ENCODE measurements around the gene PTGER1. TPM values are rescaled to one million over a fixed set of nuclear protein-coding genes. Genes with fewer than 3 reads are reported as not detected.

Gene PTGER1
- total and polyA plus RNA-seq, 2 of the 13 experiments (the other 11 are each of a cell fraction or from before 2014, with no cell fraction given), result 0.13 TPM; not detected in 1

DNA sequence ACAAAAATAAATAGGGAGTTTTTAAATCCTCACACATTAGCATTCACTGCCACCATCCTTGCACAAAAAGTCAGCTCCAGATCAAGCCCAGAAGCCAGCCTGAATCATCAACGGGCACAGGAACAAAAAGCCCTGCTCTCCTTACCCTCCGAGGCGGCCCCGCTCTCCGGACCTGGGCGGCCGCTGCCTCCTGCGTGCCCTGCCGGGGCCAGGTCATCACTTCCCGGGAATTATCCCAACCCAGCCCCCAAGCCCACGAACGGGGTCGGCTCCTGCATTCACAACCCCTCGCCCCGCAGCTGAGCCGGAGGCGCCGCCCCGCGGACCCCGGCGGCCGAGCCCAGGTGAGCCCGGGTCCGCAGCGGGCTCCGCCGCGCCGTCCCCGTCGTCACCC, 42.3 kb upstream of the PTGER1 start (continued):
- TF ChIP-seq ZFYVE20 (CRISPR knock-in tag; IDR thresholded peaks at IDR 0.05; ENCODE audit: borderline replicate concordance, low read depth) (no peak), MIER2 (CRISPR knock-in tag; IDR thresholded peaks at IDR 0.05) (no peak), EEA1 (CRISPR knock-in tag; IDR thresholded peaks at IDR 0.05; ENCODE audit: borderline replicate concordance) (no peak), NFRKB (IDR thresholded peaks at IDR 0.05) (no peak), ZBTB1 (CRISPR knock-in tag; IDR thresholded peaks at IDR 0.05; ENCODE audit: borderline replicate concordance) (no peak), RORA (CRISPR knock-in tag; IDR thresholded peaks at IDR 0.05) (no peak), KLF13 (CRISPR knock-in tag; IDR thresholded peaks at IDR 0.05) (no peak), SKI (IDR thresholded peaks at IDR 0.05; ENCODE audit: partially characterized antibody) (no peak), ISL2 (CRISPR knock-in tag; IDR thresholded peaks at IDR 0.05) (no peak), ZNF510 (CRISPR knock-in tag; IDR thresholded peaks at IDR 0.05; ENCODE audit: low read depth) (no peak)
- TF ChIP-seq, protein P1, sequence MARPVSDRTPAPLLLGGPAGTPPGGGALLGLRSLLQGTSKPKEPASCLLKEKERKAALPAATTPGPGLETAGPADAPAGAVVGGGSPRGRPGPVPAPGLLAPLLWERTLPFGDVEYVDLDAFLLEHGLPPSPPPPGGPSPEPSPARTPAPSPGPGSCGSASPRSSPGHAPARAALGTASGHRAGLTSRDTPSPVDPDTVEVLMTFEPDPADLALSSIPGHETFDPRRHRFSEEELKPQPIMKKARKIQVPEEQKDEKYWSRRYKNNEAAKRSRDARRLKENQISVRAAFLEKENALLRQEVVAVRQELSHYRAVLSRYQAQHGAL (CRISPR knock-in tag; IDR thresholded peaks at IDR 0.05; ENCODE audit: not compliant biosample characterization), result no peak
- TF ChIP-seq, protein P2, sequence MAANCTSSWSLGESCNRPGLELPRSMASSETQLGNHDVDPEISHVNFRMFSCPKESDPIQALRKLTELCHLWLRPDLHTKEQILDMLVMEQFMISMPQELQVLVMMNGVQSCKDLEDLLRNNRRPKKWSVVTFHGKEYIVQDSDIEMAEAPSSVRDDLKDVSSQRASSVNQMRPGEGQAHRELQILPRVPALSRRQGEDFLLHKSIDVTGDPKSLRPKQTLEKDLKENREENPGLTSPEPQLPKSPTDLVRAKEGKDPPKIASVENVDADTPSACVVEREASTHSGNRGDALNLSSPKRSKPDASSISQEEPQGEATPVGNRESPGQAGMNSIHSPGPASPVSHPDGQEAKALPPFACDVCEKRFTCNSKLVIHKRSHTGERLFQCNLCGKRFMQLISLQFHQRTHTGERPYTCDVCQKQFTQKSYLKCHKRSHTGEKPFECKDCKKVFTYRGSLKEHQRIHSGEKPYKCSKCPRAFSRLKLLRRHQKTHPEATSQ (CRISPR knock-in tag; IDR thresholded peaks at IDR 0.05; ENCODE audit: borderline replicate concordance), result no peak
- TF ChIP-seq, protein P3, sequence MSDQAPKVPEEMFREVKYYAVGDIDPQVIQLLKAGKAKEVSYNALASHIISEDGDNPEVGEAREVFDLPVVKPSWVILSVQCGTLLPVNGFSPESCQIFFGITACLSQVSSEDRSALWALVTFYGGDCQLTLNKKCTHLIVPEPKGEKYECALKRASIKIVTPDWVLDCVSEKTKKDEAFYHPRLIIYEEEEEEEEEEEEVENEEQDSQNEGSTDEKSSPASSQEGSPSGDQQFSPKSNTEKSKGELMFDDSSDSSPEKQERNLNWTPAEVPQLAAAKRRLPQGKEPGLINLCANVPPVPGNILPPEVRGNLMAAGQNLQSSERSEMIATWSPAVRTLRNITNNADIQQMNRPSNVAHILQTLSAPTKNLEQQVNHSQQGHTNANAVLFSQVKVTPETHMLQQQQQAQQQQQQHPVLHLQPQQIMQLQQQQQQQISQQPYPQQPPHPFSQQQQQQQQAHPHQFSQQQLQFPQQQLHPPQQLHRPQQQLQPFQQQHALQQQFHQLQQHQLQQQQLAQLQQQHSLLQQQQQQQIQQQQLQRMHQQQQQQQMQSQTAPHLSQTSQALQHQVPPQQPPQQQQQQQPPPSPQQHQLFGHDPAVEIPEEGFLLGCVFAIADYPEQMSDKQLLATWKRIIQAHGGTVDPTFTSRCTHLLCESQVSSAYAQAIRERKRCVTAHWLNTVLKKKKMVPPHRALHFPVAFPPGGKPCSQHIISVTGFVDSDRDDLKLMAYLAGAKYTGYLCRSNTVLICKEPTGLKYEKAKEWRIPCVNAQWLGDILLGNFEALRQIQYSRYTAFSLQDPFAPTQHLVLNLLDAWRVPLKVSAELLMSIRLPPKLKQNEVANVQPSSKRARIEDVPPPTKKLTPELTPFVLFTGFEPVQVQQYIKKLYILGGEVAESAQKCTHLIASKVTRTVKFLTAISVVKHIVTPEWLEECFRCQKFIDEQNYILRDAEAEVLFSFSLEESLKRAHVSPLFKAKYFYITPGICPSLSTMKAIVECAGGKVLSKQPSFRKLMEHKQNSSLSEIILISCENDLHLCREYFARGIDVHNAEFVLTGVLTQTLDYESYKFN (CRISPR knock-in tag; conservative IDR thresholded peaks at IDR 0.05), result no peak
